Right renal cortex interstitium (tissue), 3 donors: ENCODE data around the gene RIMS1. TPM values are rescaled to one million over a fixed set of nuclear protein-coding genes. Genes with fewer than 3 reads are reported as not detected.
"Not testable (repeated sequence)": the region's sequence is repeated elsewhere in the genome, so short reads cannot be mapped to it uniquely, and the experiment has no call there.

Experiments used
- DNase-seq, 3 donors: peaks; one replicate each; pipeline ENCODE4 v3.0.0-alpha.2; 2013; ENCODE audit warnings: low read depth in 3 of 3, low spot score in 2 of 3
- polyA plus RNA-seq, 3 donors: library from polyadenylated mRNA; unstranded; fragments of 120-200 nt; gene quantifications; one replicate each; pipeline ENCODE4 v1.2.1, GENCODE V29; 2013; ENCODE audit not compliant: insufficient read length in 3 of 3

RIMS1 gene
- polyA plus RNA-seq, 3 donors: 2.0 to 4.0 (median 3.0) TPM

DNA sequence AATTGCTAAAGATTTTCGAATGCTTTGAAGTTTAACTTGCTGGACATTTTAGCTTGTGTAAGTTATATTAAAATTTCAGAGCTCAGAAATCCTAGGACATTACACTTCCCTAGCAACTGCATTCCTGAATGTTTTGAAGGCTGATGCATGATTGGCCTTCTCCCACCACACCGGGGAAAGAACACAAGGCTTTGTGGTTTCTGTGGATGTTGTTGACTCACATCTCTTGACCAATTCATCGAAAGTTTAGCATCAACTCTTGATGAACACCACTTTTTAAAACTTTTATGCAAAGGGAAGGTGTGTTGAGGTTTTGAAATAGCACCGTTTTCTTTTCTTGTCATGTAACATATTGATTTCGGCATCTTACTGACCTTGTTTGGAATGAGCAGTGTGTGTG is 81.1 kb downstream of the RIMS1 start:
- DNase-seq: no peak

DNA sequence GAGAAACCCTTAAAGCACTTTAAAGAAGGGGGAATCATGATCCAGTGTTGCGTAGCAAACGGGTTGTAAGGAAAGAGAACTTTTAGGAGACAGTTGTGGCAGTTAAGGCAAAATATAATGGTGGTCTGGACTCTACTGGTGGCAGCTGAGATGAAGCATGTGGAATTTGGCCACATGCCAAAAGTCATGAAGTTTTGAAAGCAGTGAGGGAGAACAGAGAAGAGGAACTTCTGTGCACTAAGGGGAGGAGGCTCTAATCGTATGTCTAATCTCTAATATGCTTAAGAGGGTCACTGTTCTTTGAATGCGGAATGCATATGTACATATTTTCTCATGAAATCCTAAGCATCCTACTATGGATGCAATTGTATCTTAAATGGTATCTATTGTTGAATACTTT is 91.5 kb downstream of the RIMS1 start:
- peak in 1 of 3 donors; percentile 4 for DNase-seq

DNA sequence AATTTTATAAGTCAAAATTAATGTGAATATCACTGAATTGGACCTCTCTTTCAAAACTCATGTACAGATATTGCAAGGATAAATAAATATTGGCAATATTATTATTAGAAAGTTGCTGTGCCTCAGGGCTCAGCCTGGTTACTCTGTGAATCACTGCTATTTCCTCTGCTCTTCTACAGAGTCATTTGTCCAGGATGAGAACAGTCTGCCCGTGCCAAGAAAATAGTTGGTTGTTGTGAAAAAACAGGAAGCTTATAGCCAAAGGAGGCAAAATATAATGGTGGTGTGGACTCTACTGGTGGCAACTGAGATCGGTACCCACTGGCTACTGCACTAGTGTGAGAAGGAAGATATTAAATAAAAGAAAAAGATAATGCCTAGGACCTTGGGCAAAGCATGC is 93.6 kb downstream of the RIMS1 start:
- no peak for DNase-seq

DNA sequence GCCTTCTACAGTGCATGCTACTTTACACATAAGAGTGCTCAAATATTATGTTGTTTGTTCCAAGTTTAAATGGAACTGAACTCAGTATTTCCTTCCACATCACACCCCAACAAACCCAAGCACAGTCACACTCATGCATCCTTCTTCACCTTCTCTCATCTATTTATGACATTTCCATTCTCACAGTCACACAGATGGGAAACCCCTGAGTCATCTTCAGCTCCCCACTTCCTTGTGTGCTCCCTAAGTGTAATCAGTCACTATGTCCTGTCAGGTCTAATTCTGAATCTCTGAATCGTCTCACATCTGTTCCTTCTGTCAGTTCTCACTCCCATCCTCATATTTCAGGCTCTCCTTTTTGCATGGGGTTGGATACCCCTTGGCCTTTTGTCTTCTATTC is 96.0 kb downstream of the RIMS1 start:
- no peak for DNase-seq

DNA sequence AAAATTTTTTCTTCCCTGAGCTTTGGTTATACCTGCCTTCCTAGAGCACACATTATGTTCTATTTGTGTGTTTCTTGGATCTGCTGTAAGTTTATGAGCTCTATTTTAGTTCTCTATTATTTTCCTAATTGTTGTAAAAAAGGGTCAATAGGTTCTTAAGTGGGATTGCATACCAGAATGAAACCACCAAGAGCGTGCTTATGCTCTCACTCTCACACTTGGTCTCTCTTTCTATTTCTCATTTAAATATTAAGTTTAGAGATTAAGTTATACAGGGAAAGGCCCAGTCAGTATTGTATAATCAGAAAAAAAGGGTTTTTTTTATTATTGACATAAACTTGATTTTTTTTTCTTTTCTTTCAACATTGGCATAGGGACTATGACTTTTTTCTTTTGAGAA is 96.8 kb downstream of the RIMS1 start:
- no peak for DNase-seq

DNA sequence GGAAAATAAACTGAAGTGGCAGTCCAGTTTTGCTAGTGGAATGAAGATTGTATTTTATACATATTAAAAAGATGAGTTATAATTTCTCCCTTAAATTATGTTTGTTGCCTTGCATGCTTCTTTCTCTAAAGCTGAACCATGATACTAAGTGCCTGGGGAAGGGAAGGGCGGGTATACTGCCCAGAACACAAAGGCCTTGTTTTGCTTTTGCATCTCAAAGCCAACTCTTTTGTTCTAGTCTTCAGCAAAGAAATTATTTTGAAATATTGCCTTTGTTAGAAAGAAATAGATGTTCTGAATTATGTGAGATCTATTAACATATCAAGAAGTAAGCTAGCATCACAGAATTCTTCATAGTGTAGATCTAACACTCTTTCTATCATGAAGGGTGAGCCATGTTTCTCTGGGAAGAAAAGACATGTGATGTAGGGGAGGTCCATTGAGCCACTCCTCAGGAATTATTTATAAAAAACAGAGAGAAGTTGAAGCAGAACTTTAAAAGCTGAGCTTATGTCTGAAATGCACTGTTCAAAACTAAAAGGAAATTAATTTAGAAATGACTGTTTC is 108.4 kb downstream of the RIMS1 start:
- DNase-seq: no peak

DNA sequence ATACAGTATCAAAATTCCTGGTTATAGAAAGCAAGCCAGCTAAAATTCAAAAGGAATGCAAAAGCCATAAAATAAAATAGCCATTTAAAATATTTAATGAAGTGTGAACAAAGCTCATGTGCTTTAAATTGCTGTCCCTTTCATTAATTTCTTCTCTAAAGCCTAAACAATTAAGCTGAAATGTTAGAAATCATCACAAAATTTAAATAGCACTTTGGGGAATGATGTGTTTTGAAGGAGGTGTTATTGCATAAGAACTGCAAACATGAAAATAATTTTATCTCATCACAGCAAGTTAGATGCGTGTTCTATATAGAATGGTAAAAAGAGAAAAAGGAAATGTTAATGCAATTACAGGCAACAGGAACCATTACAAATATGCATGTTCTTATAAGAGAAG is 111.0 kb downstream of the RIMS1 start:
- no peak for DNase-seq

DNA sequence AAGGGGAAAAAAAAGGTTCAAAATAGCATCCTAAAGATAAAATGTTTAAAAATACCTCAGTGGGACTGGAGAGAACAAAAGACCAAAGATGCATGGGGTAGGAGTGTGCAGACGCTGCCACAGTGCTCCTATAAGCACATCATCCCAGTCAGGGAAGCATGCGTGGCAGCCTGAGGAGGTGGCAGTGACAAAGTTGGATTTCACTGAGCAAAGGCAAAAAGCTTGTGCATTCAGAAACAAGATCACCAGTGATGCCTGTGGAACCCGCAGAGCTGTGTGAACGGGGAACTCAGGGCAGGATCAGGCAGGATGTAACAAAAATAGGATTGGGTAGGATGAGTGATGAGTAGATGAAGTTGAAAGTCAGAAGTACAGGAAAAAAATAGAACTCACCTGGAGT is 116.1 kb downstream of the RIMS1 start:
- DNase-seq: no peak

DNA sequence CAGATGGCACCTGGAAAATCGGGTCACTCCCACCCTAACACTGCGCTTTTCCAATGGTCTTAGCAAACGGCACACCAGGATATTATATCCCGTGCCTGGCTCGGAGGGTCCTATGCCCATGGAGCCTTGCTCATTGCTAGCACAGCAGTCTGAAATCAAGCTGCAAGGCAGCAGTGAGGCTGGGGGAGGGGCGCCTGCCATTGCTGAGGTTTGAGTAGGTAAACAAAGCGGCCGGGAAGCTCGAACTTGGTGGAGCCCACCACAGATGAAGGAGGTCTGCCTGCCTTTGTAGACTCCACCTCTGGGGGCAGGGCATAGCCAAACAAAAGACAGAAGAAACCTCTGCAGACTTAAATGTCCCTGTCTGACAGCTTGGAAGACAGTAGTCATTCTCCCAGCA is 120.2 kb downstream of the RIMS1 start:
- DNase-seq: not testable (repeated sequence)

DNA sequence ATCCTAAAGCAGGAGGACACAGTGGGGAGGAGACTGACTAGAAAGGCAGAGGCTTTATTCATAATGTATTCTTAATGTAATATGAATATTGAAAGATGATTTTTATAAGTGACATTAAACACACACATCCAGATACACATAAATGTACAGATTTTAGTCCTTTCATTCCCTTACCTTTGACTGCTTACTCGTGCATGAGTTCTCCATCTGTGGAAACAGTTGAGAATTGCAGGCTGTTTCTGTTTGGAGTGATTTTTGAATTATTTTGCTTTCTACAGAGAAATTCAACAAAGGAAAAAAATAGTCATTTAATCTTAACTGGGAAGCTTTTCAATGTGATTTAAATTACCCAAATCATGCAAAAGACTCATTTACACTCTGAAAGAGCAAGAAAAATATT is 136.5 kb downstream of the RIMS1 start:
- no peak for DNase-seq

DNA sequence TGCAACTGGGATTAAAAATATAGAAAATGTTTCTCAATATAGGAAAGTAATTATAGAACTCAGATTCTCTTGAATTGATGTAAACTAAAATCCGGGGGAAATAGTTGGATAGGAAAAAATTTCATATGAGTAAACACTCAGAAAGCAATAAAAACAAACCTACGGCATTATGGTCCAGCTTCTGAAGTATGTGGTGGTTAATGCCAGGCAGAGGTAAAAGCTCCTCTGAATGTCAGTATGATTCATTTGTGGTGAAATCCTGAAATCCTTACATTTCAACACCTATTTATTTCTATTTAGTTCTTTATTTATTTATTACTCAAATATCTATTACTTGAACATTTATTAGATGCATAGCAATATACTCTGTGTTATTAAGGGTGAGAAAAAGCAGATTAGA is 145.1 kb downstream of the RIMS1 start:
- no peak for DNase-seq

DNA sequence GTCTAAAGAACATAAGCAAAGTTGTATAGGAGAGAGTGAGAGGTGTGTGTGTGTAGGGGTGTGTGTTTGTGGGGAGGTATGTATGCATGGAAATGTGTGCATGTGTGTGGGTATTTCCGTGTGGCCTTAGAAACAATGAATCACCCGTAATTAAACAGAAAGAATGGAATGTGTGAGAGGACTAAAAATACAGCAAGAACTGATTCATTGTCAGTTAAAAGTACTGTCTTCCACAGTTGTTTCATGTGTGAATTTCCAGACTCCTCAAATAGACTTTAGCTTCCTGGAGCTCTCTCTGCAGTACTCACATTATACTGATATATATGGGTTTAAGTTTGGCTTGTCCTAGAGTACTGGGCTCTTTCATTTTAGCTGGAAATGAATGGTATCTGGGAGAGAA is 145.7 kb downstream of the RIMS1 start:
- no peak for DNase-seq

DNA sequence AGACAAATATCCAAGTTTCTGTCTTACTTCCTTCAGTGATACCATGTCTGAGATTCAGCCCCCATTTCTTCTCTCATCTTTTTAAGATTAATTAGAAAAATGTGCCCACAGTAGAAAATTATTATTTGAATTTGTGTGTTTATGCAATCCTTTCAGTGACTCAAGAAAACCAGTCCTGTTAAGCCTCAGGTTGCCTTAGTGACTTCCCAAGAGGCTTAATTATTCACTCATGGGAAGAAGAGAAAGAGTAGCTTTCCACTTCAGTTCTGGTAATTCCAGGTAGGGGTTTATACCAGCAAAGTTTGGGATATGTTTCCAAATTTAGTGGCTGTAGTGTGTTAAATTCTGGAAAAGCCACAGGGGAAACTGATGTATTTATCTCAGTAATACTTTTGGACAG is 149.1 kb downstream of the RIMS1 start:
- no peak for DNase-seq

DNA sequence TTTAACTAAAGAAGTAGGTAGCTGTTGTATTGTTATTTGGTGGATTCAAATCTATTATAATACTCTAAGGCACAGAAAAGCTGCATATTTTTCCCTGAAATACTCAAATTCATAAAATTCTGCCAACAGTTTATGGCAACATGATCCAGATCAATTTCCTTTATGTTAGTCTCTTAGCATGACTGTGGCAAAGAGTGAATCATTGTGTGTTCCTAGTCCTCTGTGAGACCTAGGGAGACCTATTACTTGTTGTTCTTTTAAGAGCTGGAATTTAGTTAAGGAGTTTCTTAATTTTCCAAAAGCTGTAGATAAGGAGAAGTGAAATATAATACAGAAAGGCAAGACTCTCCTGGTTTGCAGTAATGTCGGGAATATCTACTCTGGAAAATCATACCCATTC is 149.6 kb downstream of the RIMS1 start:
- DNase-seq: no peak

DNA sequence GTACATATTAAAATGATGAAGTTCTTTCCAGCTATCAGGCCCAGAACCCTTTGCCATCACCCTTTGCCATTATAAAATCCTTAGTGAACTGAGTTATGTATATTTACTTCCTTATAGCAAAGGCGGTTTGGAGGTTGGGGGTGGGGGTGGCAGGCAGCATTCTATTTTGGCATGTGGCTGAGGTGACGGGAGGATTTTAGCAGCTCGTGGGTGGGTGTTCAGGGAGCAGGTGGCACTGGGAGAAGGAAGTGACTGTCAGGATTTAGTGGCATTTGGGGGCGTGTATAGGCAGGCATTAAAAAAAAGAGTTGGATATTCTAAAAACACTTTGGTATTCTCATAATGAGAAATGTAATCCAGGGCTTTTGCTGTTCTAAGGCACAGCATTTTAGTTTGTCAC is 150.7 kb downstream of the RIMS1 start:
- DNase-seq: no peak

DNA sequence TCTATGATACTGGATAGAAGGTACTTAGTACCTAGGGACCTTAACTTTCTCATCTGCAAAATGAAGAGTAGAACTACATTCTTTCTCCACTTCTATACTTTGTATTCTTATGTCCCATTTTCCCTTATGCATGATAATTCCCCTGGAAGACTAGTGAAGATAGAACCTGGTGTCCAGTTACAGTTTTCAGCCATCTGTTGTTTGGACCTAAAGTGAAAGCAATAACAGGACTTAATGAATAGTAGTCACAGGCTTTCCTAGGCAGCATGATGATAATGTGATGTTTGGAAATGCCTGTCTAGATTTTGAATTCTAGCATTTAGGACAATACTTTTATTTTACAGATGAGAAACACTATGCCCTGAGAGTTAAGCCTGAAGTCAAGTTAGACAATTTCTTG is 153.8 kb downstream of the RIMS1 start:
- no peak for DNase-seq

DNA sequence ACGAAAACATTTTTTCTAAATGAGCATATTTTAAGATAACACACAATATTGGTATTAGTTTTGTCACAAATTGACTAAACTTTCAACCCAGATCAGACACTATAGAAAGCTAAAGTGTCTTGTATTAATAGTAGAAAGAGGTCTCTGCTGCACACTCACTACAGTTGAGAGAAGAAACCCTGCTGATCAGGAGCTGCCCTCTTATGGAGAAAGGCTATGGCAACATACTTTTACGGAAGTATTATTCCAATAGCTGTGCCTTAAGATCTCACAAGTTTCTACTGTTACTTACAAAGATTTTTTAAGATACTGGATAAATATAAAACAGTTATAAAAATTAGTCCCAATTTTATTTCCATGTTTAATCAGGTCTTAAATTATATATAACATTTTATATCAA is 155.7 kb downstream of the RIMS1 start:
- DNase-seq: no peak

DNA sequence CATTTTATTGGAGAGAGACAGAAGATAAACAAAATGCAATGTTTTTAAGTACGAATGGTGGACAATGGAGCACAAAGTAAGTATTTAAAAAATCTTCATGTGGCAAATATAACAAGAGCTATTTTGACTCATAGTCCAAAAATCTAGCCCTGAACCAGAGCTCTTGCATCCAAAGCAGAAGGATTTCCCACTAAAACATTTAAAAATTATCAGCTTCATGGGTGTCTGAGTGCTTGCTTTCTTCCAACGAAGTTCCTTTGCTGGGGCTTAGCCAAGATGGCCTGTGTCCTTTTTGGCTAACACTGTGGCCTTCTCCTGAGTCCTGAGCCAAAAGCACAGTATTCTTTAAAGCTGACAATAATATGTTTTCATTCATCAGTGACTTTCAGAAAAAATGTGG is 161.7 kb downstream of the RIMS1 start:
- DNase-seq: no peak

DNA sequence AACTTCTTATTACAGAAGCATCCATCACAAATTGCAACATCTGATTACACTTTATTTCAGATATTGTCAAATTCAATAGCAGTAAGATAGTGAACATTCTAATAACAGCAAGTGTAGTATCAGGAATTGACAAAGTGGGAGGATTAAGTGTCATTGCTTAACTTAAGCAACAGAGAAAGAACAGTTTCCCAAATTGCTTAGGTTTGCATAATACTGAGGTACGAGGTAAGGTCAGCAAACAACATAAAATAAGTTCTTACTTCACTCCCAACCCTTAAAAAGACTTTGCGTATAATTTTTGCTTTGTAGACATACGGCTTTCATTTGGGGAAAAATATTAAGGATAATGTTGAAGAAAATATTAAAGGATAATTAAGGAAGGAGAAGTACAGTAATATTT is 163.0 kb downstream of the RIMS1 start:
- DNase-seq: no peak

DNA sequence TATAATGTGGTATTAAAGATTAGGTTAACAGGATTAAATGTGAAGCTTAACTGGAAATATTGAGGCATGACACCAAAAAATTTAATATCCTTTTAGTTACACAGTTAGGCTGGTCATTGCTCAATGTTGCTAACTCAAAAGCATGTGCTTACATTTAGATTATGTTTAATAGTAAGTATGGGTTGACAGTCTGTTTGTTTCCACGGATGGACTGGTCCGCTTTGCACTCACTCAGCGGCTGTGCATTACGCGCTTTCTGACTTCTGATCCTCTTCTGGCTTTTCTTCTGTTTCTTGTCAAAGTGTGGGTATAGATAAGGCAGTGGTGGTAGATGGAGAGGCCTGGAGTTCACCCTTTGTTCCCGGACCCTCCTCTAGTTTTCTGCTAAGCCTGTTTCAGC is 174.9 kb downstream of the RIMS1 start:
- DNase-seq: no peak

DNA sequence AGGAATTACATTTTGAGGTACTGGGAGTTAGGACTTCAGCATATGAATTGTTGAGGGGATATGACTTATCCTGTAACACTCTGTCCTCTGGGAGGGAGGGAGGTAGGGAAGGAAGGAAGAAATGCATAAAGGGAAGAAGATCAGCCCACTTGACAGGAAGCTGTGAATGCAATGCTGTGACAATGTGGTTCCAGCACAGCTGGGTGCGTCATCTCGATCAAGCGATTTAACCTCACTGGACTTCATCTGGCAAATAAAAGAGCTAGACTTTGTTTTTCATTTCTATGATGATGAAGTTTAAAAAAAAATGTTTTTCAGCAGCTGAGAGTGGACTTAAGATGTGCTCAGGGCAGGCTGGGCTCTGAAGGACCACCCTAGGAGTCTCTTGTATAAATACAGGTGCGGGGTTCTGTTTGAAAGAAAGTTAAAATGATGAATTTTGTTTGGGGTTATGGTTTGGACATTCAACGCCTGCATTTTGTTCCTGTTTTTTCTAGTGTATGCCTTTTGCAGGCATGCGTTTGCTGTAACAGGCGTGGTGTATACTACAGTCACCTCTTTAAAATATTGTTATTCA is 178.1 kb downstream of the RIMS1 start:
- DNase-seq: no peak

DNA sequence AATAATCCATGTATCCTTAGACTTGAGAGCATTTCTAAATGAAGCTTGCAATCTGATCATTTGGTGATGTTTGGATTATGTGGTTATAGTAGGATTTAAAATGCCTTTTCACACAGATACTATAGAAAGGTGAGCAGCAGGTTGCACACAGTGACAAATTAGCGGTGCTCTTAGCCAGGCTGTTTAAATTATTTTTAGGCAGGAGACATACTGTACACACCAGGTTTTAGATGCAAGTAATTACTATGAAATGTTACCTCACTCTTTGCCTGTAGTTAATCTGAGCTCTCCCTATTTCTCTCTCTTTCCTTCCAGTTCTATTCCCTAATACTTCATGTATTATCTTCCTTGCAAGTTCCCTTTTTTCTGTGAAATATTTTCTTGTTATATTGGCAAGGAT is 191.7 kb downstream of the RIMS1 start:
- DNase-seq: no peak

DNA sequence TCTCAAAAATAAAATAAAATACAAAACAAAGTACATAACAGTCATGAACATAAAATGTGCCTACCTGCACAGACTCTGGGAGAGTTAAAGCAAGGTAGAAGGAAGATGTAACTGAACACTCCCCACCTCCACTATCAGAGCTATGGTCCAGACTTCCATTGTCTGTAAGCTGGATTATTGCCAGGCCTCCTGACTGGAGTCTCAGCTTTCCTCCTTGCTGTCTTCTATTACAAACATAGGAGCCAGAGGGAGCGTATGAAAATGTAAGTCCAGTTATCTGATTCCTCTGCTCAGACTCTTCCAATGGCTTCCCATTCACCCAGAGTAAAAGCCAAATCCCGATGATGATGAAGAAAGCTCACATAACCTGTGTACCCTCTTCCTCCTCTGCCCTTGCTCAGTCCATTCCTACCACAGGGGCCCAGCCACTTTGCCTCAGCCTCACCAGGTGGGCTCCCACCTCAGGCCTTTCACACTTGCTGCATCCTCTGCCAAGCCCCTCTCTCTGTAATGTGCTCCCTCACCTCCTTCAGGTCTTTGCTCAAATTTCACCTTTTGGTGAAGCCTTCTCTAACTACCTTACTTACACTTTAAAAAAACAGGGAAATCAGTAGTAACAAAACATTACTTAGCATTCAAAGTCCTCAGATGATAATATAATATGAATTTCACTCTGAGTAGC is 194.1 kb downstream of the RIMS1 start:
- no peak for DNase-seq
